H1 (cell line): ENCODE measurements around the gene SPTLC3. TPM values are rescaled to one million over a fixed set of nuclear protein-coding genes. Genes with fewer than 3 reads are reported as not detected.

ENCODE experiments used
- CTCF ChIA-PET: fragments of 300-600 bp; sonication (Branson Sonifier 250); formaldehyde crosslinking; loops from one replicate; lab custom pipeline; 2021; ENCODE audit not compliant: partially characterized antibody; lab: Charles Lee
- POLR2A ChIA-PET: fragments of 300-600 bp; sonication (Branson Sonifier 250); formaldehyde crosslinking; loops from one replicate; lab custom pipeline; 2021; ENCODE audit warnings: inconsistent platforms; ENCODE audit not compliant: partially characterized antibody; lab: Charles Lee
- DNase-seq, 2 experiments: peaks; one replicate each; pipeline versions ENCODE4 v3.0.0 to v3.0.0-alpha.2; 2010 to 2022; ENCODE audit warnings: low spot score in 2 of 2, low read depth in 1 of 2, mixed read lengths in 1 of 2
- FAIRE-seq: peaks from 2 replicates; lab custom pipeline; 2011; peaks lifted over from hg19 to GRCh38; lab: Jason Lieb, UNC
- H2AFZ ChIP-seq: 2 replicates; pipeline ENCODE4 v1.8.1; 2012; ENCODE audit warnings: low read length, inconsistent platforms
- H2AK5ac ChIP-seq: 2 replicates; pipeline ENCODE4 v1.6.1; 2013; ENCODE audit warnings: low read depth, low read length
- H2BK120ac ChIP-seq: replicated peaks from 2 replicates; pipeline ENCODE3; 2013; ENCODE audit warnings: low read depth, low read length, inconsistent platforms
- H2BK12ac ChIP-seq: 2 replicates; pipeline ENCODE4 v1.6.1; 2013; ENCODE audit warnings: low read depth, low read length
- H2BK15ac ChIP-seq: 2 replicates; pipeline ENCODE4 v1.6.1; 2013; ENCODE audit warnings: low read length
- H2BK20ac ChIP-seq: 2 replicates; pipeline ENCODE4 v1.6.1; 2013; ENCODE audit warnings: low read length
- H2BK5ac ChIP-seq: 2 replicates; pipeline ENCODE4 v1.6.1; 2013; ENCODE audit warnings: low read depth, low read length
- H3K14ac ChIP-seq: 2 replicates; pipeline ENCODE4 v1.6.1; 2013; ENCODE audit warnings: inconsistent platforms; ENCODE audit not compliant: insufficient read length
- H3K18ac ChIP-seq: 2 replicates; pipeline ENCODE4 v1.6.1; 2013; ENCODE audit warnings: low read length; ENCODE audit errors: extremely low read depth
- H3K23ac ChIP-seq: 2 replicates; pipeline ENCODE4 v1.6.1; 2013; ENCODE audit warnings: inconsistent platforms; ENCODE audit not compliant: insufficient read length
- H3K23me2 ChIP-seq: 2 replicates; pipeline ENCODE4 v1.6.1; 2013; ENCODE audit warnings: low read depth, low read length
- H3K27ac ChIP-seq: 2 replicates; pipeline ENCODE4 v1.6.1; 2011; ENCODE audit warnings: low read depth, low read length, inconsistent platforms
- H3K27me3 ChIP-seq, 4 experiments: replicated peaks in 1 of 4; 1 replicate in 1 of 4; 2 replicates in 3 of 4; pipeline versions ENCODE4 v1.6.1 to v1.8.1; 2011 to 2013; ENCODE audit warnings: low read length in 3 of 4, mild to moderate bottlenecking in 3 of 4, inconsistent platforms in 2 of 4, mixed read lengths in 2 of 4, moderate library complexity in 1 of 4; ENCODE audit not compliant: control insufficient read depth in 3 of 4, insufficient read depth in 3 of 4; ENCODE audit errors: extremely low read depth in 1 of 4
- H3K36me3 ChIP-seq, 4 experiments: 2 replicates each; pipeline versions ENCODE4 v1.6.1 to v1.8.1; 2011 to 2013; ENCODE audit warnings: mild to moderate bottlenecking in 4 of 4, low read length in 3 of 4, moderate library complexity in 2 of 4, control low read depth in 1 of 4, inconsistent platforms in 1 of 4; ENCODE audit not compliant: insufficient read depth in 4 of 4, control insufficient read depth in 2 of 4
- H3K4ac ChIP-seq: replicated peaks from 2 replicates; pipeline ENCODE3; 2013; ENCODE audit warnings: low read length, low read depth, mixed read lengths, inconsistent platforms; ENCODE audit not compliant: insufficient read length
- H3K4me1 ChIP-seq, 4 experiments: replicated peaks in 1 of 4; 1 replicate in 1 of 4; 2 replicates in 3 of 4; pipeline versions ENCODE4 v1.6.1 to v1.8.1; 2011 to 2013; ENCODE audit warnings: low read length in 3 of 4, inconsistent platforms in 2 of 4, mixed read lengths in 1 of 4; ENCODE audit not compliant: insufficient read depth in 4 of 4, control insufficient read depth in 3 of 4
- H3K4me2 ChIP-seq, 2 experiments: 2 replicates each; pipeline versions ENCODE4 v1.6.1 to v1.8.1; 2011 to 2013; ENCODE audit warnings: low read depth in 2 of 2, low read length in 2 of 2, control low read depth in 1 of 2, inconsistent platforms in 1 of 2, mild to moderate bottlenecking in 1 of 2; ENCODE audit not compliant: insufficient read depth in 1 of 2
- H3K4me3 ChIP-seq, 4 experiments: fragments of 200-600, 300-600 bp in 1 of 4; sonication (generic), shearing (Covaris generic), sonication (Bioruptor Twin) in 1 of 4; 2 replicates each; pipeline versions ENCODE4 v1.5.1 to v1.8.1; 2011 to 2016; ENCODE audit warnings: low read length in 4 of 4, low read depth in 3 of 4, control low read depth in 2 of 4, inconsistent platforms in 2 of 4, mild to moderate bottlenecking in 2 of 4, mixed read lengths in 1 of 4, moderate library complexity in 1 of 4; ENCODE audit not compliant: insufficient read depth in 2 of 4; ENCODE audit errors: extremely low read depth in 1 of 4
- H3K56ac ChIP-seq: replicated peaks from 2 replicates; pipeline ENCODE3; 2013; ENCODE audit warnings: low read depth, mild to moderate bottlenecking, mixed read lengths, low read length, inconsistent platforms; ENCODE audit not compliant: insufficient read length
- H3K79me1 ChIP-seq: 2 replicates; pipeline ENCODE4 v1.6.1; 2013; ENCODE audit warnings: low read depth, low read length, control low read depth
- H3K79me2 ChIP-seq, 2 experiments: 2 replicates each; pipeline versions ENCODE4 v1.6.1 to v1.8.1; 2012 to 2013; ENCODE audit warnings: low read length in 2 of 2, mild to moderate bottlenecking in 2 of 2, inconsistent platforms in 1 of 2; ENCODE audit not compliant: insufficient read depth in 2 of 2, control insufficient read depth in 1 of 2
- H3K9ac ChIP-seq, 4 experiments: replicated peaks in 1 of 4; 1 replicate in 1 of 4; 2 replicates in 3 of 4; pipeline versions ENCODE4 v1.6.1 to v1.8.1; 2011 to 2013; ENCODE audit warnings: low read depth in 3 of 4, low read length in 3 of 4, control low read depth in 2 of 4, mild to moderate bottlenecking in 2 of 4, moderate library complexity in 2 of 4, inconsistent platforms in 1 of 4; ENCODE audit errors: extremely low read depth in 1 of 4
- H3K9me3 ChIP-seq, 2 experiments: 2 replicates each; pipeline versions ENCODE4 v1.6.1 to v1.8.1; 2012 to 2013; ENCODE audit warnings: mild to moderate bottlenecking in 2 of 2, moderate library complexity in 2 of 2, control low read depth in 1 of 2, inconsistent platforms in 1 of 2, low read depth in 1 of 2, low read length in 1 of 2, mixed read lengths in 1 of 2; ENCODE audit not compliant: insufficient read depth in 2 of 2
- H4K20me1 ChIP-seq, 2 experiments: replicated peaks in 1 of 2; 2 replicates each; pipeline versions ENCODE3 to v1.8.1; 2011 to 2013; ENCODE audit warnings: inconsistent platforms in 2 of 2, low read length in 2 of 2, mild to moderate bottlenecking in 1 of 2; ENCODE audit not compliant: insufficient read depth in 2 of 2, control insufficient read depth in 1 of 2
- H4K5ac ChIP-seq: 2 replicates; pipeline ENCODE4 v1.6.1; 2013; ENCODE audit warnings: low read length, low read depth, mixed read lengths, inconsistent platforms; ENCODE audit not compliant: insufficient read length
- H4K8ac ChIP-seq: 2 replicates; pipeline ENCODE4 v1.8.0; 2013; ENCODE audit warnings: mild to moderate bottlenecking, moderate library complexity, low read length, inconsistent platforms; ENCODE audit not compliant: insufficient read depth; ENCODE audit errors: extremely low read depth
- H4K91ac ChIP-seq: replicated peaks from 2 replicates; pipeline ENCODE3; 2013; ENCODE audit warnings: low read length, mixed read lengths, inconsistent platforms; ENCODE audit not compliant: insufficient read length
- BACH1 ChIP-seq: IDR thresholded peaks from 2 replicates; pipeline ENCODE4 v1.6.1; 2012; ENCODE audit warnings: low read length, improper control_type of control experiment
- BCL11A ChIP-seq, 2 experiments: IDR thresholded peaks; one replicate each; pipeline ENCODE4 v1.6.1; 2011; ENCODE audit warnings: low read depth in 2 of 2, low read length in 2 of 2, mild to moderate bottlenecking in 2 of 2
- CBX5 ChIP-seq: fragments of 300-800, 300-1000 bp; sonication (generic); IDR thresholded peaks from 2 replicates; pipeline ENCODE4 v1.7.1; 2016; ENCODE audit warnings: antibody characterized with exemption, low read length, low read depth
- CHD1 ChIP-seq: IDR thresholded peaks from 2 replicates; pipeline ENCODE4 v1.6.1; 2012; ENCODE audit warnings: low read depth, low read length, improper control_type of control experiment
- EZH2 ChIP-seq: fragments of 200-600 bp; sonication (generic); IDR thresholded peaks from 2 replicates; pipeline ENCODE4 v1.7.1; 2012; ENCODE audit warnings: low read depth, mild to moderate bottlenecking, moderate library complexity, low read length, inconsistent platforms; ENCODE audit not compliant: severe bottlenecking
- HDAC2 ChIP-seq, 2 experiments: fragments of 300-600 bp in 1 of 2; sonication (generic) in 1 of 2; IDR thresholded peaks; 2 replicates each; pipeline ENCODE4 v1.6.1; 2011 to 2012; ENCODE audit warnings: low read depth in 2 of 2, low read length in 2 of 2, mild to moderate bottlenecking in 2 of 2, moderate library complexity in 2 of 2, borderline replicate concordance in 1 of 2, inconsistent platforms in 1 of 2
- HDAC6 ChIP-seq: IDR thresholded peaks from one replicate; pipeline ENCODE4 v1.7.1; 2012; ENCODE audit warnings: low read depth, mild to moderate bottlenecking, inconsistent platforms, low read length, moderate library complexity
- MAX ChIP-seq: IDR thresholded peaks from 2 replicates; pipeline ENCODE4 v1.6.1; 2012; ENCODE audit warnings: inconsistent platforms
- POLR2AphosphoS5 ChIP-seq: IDR thresholded peaks from 2 replicates; pipeline ENCODE4 v1.6.1; 2011; ENCODE audit warnings: low read depth, low read length
- SAP30 ChIP-seq: fragments of 300-600 bp; sonication (generic); IDR thresholded peaks from 2 replicates; pipeline ENCODE4 v1.7.1; 2012; ENCODE audit warnings: low read length, moderate library complexity, mild to moderate bottlenecking, inconsistent platforms; ENCODE audit not compliant: insufficient read depth, insufficient replicate concordance
- SP2 ChIP-seq: IDR thresholded peaks from 2 replicates; pipeline ENCODE4 v1.6.1; 2012; ENCODE audit warnings: mild to moderate bottlenecking, low read length, inconsistent platforms
- TEAD4 ChIP-seq: IDR thresholded peaks from 2 replicates; pipeline ENCODE4 v1.6.1; 2012; ENCODE audit warnings: low read depth, low read length, inconsistent platforms, mixed read lengths
- WGBS, 2 experiments: shearing (Covaris generic) in 1 of 2; methylation state at CpG; one replicate each; pipeline versions ENCODE4 v1.1.6 to v1.1.7; 2013 to 2015; ENCODE audit warnings: low lambda C conversion rate in 2 of 2, mixed read lengths in 2 of 2, inconsistent platforms in 1 of 2, low coverage in 1 of 2, missing lambda C conversion rate in 1 of 2; ENCODE audit not compliant: insufficient replicate concordance in 2 of 2, insufficient coverage in 1 of 2, insufficient read length in 1 of 2; ENCODE audit errors: extremely low coverage in 1 of 2, missing lambda C conversion rate in 1 of 2; 5-methylcytosine and 5-hydroxymethylcytosine counted together
- polyA plus RNA-seq, 7 experiments: library from polyadenylated mRNA; depleted of rRNA in 3 of 7; stranded (reverse) in 5 of 7; unstranded in 2 of 7; fragments of >200 nt in 5 of 7; fragments of 200-250 nt in 2 of 7; gene quantifications; 1 replicate in 5 of 7; 2 replicates in 1 of 7; 4 replicates in 1 of 7; pipeline versions ENCODE4 v1.2.1 to v1.2.3, GENCODE V29; 2011 to 2013; ENCODE audit warnings: missing spikeins in 2 of 7, mixed read lengths in 2 of 7
- total RNA-seq: library from RNA; stranded (reverse); fragmentation: NEBNext Ultra II Directional; extraction: Animal tissue kit (Norgen Biotek cat#: 25700); gene quantifications from 2 replicates; pipeline ENCODE4 v1.2.1, GENCODE V29; 2021
- TF ChIP-seq, protein P1 (sequence below): IDR thresholded peaks from 2 replicates; pipeline ENCODE4 v1.6.1; 2012; ENCODE audit warnings: low read length, inconsistent platforms

Gene SPTLC3
- total and polyA plus RNA-seq, 2 of the 8 experiments (the other 6 are each of a cell fraction or from before 2014, with no cell fraction given): 0.23 to 0.82 TPM

- no peaks in the 10 kb centered on the region for H4K20me1 ChIP-seq
- FAIRE-seq (no peak), DNase-seq (no peak)
- no peak overlapping the region for H3K4me3 ChIP-seq
- no peak overlapping the region for H3K56ac ChIP-seq
- ChIA-PET CTCF (no interaction called here), POLR2A (no interaction called here)
- H3K79me1 ChIP-seq: no peaks in the 10 kb centered on the region
- H2BK5ac ChIP-seq: no peak overlapping the region
- H3K27ac ChIP-seq: no peak overlapping the region
- H3K4me1 ChIP-seq: no peaks in the 10 kb centered on the region
- no peaks in the 10 kb centered on the region for H3K79me2 ChIP-seq
- H3K4ac ChIP-seq: no peak overlapping the region
- H2BK15ac ChIP-seq: no peak overlapping the region
- no peak overlapping the region for H2BK12ac ChIP-seq
- H3K27me3 ChIP-seq: no peaks in the 10 kb centered on the region
- no peak overlapping the region for H3K9ac ChIP-seq
- no peak overlapping the region for H3K4me2 ChIP-seq
- no peak overlapping the region for H3K14ac ChIP-seq
- H2BK120ac ChIP-seq: no peak overlapping the region
- no peak overlapping the region for H3K18ac ChIP-seq
- no peak overlapping the region for H4K8ac ChIP-seq
- H4K5ac ChIP-seq: no peak overlapping the region
- no peak overlapping the region for H2AFZ ChIP-seq
- H3K36me3 ChIP-seq: no peaks in the 10 kb centered on the region
- 92% methylated on average over 3 of the region's 3 CpGs; no CpG with 5 or more reads in 1 of the 2 experiments for WGBS, 2 experiments
- no peaks in the 10 kb centered on the region for H3K23me2 ChIP-seq
- H3K23ac ChIP-seq: no peak overlapping the region
- no peak overlapping the region for H2BK20ac ChIP-seq
- no peak overlapping the region for H2AK5ac ChIP-seq
- no peaks in the 10 kb centered on the region for H3K9me3 ChIP-seq
- no peak overlapping the region for H4K91ac ChIP-seq
- TF ChIP-seq BCL11A (IDR thresholded peaks at IDR 0.05; ENCODE audit: low read depth in 2 of 2, low read length in 2 of 2) (no peak), EZH2 (no peak), BACH1 (no peak), CHD1 (no peak), TEAD4 (no peak), HDAC6 (no peak), MAX (no peak), POLR2AphosphoS5 (no peak), CBX5 (no peak), HDAC2 (IDR thresholded peaks at IDR 0.05; ENCODE audit: borderline replicate concordance in 1 of 2, low read depth in 2 of 2, low read length in 2 of 2) (no peak), SP2 (no peak), SAP30 (no peak)
- TF ChIP-seq, protein P1, sequence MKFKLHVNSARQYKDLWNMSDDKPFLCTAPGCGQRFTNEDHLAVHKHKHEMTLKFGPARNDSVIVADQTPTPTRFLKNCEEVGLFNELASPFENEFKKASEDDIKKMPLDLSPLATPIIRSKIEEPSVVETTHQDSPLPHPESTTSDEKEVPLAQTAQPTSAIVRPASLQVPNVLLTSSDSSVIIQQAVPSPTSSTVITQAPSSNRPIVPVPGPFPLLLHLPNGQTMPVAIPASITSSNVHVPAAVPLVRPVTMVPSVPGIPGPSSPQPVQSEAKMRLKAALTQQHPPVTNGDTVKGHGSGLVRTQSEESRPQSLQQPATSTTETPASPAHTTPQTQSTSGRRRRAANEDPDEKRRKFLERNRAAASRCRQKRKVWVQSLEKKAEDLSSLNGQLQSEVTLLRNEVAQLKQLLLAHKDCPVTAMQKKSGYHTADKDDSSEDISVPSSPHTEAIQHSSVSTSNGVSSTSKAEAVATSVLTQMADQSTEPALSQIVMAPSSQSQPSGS: no peak
Observed at GRCh38 chr20:12998046-12998445, 10.7 kb upstream of the SPTLC3 start.
